GM19193 (cell line): Measurements from ENCODE around the gene ADAM10.

Experiments used
- POLR2A ChIP-seq: IDR thresholded peaks from 4 replicates; pipeline ENCODE4 v1.6.1; 2011; ENCODE audit not compliant: insufficient read depth, insufficient read length; ENCODE audit errors: extremely low read depth

The ADAM10 gene

GRCh38 chr15:58671186-58671585, 78.3 kb downstream of the ADAM10 start:
- TF ChIP-seq POLR2A: no peak

GRCh38 chr15:58669108-58669507, 80.4 kb downstream of the ADAM10 start:
- TF ChIP-seq POLR2A: no peak

- no peak for TF ChIP-seq POLR2A
Observed at GRCh38 chr15:58666957-58667356, 82.5 kb downstream of the ADAM10 start.

GRCh38 chr15:58665672-58666071, 83.8 kb downstream of the ADAM10 start:
- TF ChIP-seq POLR2A: no peak

- TF ChIP-seq POLR2A: no peak
Observed at GRCh38 chr15:58650102-58650501, 99.4 kb downstream of the ADAM10 start.

GRCh38 chr15:58649175-58649574, 100.3 kb downstream of the ADAM10 start:
- no peak for TF ChIP-seq POLR2A

- TF ChIP-seq POLR2A: no peak
Observed at GRCh38 chr15:58643996-58644395, 105.5 kb downstream of the ADAM10 start.

- no peak for TF ChIP-seq POLR2A
Observed at GRCh38 chr15:58641660-58642059, 107.8 kb downstream of the ADAM10 start.

- no peak for TF ChIP-seq POLR2A
Observed at GRCh38 chr15:58639992-58640391, 109.5 kb downstream of the ADAM10 start.

GRCh38 chr15:58639002-58639756, 110.3 kb downstream of the ADAM10 start:
- no peak for TF ChIP-seq POLR2A

- TF ChIP-seq POLR2A: no peak
Observed at GRCh38 chr15:58632789-58633188, 116.7 kb downstream of the ADAM10 start.

- TF ChIP-seq POLR2A: no peak
Observed at GRCh38 chr15:58631319-58631718, 118.2 kb downstream of the ADAM10 start.

GRCh38 chr15:58629625-58630024, 119.9 kb downstream of the ADAM10 start:
- TF ChIP-seq POLR2A: no peak

GRCh38 chr15:58628206-58628947, 121.1 kb downstream of the ADAM10 start:
- no peak for TF ChIP-seq POLR2A

- no peak for TF ChIP-seq POLR2A
Observed at GRCh38 chr15:58627701-58628100, 121.8 kb downstream of the ADAM10 start.

GRCh38 chr15:58627046-58627445, 122.5 kb downstream of the ADAM10 start:
- TF ChIP-seq POLR2A: no peak

- TF ChIP-seq POLR2A: no peak
Observed at GRCh38 chr15:58626378-58626777, 123.1 kb downstream of the ADAM10 start.

GRCh38 chr15:58622877-58623276, 126.6 kb downstream of the ADAM10 start:
- no peak for TF ChIP-seq POLR2A
